CD4-positive, alpha-beta T cell treated with Interleukin-17A for 1 hour (primary cell): ENCODE results near the gene ACAN.
"Not testable (repeated sequence)": the region's sequence is repeated elsewhere in the genome, so short reads cannot be mapped to it uniquely, and the experiment has no call there.

Experiments used
- DNase-seq: peaks from one replicate; pipeline ENCODE4 v3.0.0-alpha.2; 2020

The ACAN gene

GRCh38 chr15:88904624-88905327 lies 101.5 kb downstream of the ACAN start:
- peak; percentile 98 for DNase-seq

DNA sequence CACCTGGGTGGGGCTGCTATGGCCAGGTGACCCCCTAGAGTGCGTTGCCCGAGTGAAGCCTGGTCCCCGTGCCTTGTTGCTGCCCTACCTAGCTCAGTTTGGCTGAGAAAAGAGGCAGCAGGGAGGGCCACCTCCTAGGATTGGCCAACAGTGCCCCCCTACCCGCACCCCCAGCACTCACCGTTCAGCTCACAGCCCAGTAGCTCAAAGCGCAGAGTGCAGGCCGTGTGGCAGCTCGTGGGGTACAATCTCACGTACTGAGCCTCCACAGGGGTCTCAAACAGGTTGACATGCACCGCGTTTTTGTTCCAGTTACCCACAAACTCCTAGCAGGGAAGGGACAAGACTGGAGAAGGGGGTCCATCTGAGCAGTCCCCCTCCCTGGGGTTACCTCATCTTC lies 102.3 kb downstream of the ACAN start:
- no peak for DNase-seq

GRCh38 chr15:88906130-88906529 lies 102.9 kb downstream of the ACAN start:
- no peak for DNase-seq

DNA sequence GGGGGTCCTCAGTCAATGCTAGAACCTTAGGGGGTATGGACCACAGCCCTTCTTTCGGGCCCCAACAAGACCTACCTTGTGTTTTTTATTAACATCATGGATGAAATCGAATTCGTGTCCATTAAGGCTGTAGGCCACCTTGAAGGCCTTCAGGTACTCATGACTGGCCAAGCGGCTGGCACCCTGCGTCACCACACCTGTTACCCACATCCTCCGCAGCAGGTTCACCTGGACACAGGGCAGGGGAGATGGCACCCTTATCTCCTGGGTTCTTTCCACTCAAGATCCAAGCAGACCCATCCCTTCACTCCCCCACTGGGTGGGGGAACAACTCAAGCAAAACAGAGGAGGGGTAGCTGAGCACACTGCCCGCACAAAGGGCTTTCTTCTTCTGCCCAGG lies 103.3 kb downstream of the ACAN start:
- no peak for DNase-seq

- DNase-seq = no peak
Measured at GRCh38 chr15:88907111-88907510, 103.9 kb downstream of the ACAN start.

- no peak for DNase-seq
Measured at GRCh38 chr15:88908123-88908522, 104.9 kb downstream of the ACAN start.

DNA sequence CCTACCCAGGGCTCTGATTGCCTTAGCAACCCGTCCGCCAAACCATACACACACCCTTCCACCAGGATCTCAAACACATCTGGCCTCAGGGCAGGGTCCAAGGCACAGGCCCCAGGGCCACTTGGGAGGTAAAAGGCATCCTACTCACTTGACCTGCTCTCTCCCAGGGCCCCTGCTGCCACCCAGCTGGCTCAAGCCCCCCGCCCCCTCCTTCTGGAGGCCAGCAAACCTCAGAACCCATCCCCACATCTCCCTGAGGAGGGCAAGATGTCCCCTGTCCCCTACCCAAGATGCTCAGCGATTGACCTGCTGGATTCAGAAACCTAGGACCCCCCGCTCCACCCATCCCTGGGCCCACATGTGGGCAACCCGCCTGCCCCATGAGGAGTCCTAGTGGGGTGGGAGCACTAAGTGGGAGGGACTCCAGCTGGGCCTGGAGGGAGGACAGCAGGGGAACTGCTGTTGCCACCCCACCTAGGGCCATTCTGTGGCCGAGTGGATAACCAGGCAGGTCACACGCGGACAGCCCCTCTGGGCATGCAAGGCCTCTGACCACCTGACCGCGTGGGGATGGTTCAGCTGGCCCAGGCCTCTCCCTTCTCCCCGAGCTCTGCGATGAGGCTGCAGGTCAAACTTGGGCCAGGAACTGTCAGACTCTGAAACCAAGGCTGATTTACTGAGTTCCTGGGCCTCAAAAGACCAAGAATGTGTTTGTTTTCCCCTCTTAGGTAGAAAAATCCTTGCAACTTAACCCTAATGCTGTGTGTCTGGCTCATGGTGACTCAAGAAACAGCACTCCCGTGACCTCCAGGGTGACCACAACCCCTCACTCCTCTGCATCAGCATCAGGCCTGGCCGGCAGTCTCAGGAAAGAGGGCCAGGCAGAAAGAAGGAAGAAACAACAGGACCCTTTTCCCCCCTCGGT lies 105.7 kb downstream of the ACAN start:
- no peak for DNase-seq

GRCh38 chr15:88909956-88910831 lies 107.0 kb downstream of the ACAN start:
- DNase-seq = no peak

DNA sequence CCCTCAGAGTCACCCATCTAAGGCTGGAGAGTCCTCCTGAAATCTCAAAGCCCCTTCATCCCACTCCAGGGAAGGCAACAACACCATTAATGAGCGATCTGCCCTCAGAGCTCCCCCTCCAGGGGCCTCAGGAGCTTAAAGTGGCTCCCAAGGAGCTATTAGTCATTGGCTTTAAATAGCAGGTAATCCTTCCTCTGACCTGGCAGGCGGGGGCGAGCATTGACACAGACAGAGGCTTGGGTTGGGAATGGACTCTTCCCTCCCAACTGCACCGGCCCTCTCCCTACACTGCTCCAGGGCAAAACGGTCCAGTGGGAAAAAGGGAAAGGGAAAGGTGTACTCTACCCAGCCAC lies 108.5 kb downstream of the ACAN start:
- DNase-seq = no peak

GRCh38 chr15:88912500-88912921 lies 109.3 kb downstream of the ACAN start:
- DNase-seq = no peak

- DNase-seq = peak; percentile 69
Measured at GRCh38 chr15:88913017-88913849, 110.0 kb downstream of the ACAN start, which contains the start of gene MFGE8. Gene MFGE8 (minus strand): TSS chr15:88913379. CDS start chr15:88913319, 60 bp downstream.

DNA sequence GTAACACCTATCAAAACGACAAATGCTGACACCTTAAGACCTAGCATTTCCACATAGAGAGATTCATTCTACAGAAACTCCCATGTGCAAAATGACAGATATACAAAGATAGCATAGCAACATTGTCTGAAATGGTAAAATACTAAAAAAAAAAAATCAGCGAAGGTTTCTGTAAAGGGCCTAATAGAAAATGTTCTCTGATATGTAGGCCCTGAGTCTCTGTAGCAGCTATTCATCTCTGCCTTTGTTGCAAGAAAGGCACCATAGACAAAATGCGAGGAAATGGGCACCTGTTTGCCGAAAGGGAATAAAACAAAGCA lies 110.6 kb downstream of the ACAN start:
- no peak for DNase-seq

- DNase-seq = no peak
Measured at GRCh38 chr15:88915354-88915753, 112.1 kb downstream of the ACAN start.

DNA sequence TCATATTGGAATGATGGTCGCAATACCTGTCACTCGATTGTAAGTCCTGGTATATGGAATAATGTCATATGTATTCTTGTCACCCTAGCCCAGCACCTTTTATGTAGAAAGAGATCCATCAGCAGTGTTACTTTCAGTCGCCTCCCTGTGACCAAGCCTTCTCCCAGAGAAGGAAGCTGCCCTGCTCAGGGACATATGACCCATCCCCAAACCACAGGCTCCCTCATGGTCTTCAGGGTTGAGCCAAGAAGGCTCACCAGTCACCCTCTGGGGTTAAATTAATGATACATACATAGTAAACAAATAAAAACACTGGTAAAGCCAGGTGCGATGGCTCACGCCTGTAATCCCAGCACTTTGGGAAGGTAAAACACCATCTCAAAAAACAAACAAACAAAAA lies 114.5 kb downstream of the ACAN start:
- no peak for DNase-seq

DNA sequence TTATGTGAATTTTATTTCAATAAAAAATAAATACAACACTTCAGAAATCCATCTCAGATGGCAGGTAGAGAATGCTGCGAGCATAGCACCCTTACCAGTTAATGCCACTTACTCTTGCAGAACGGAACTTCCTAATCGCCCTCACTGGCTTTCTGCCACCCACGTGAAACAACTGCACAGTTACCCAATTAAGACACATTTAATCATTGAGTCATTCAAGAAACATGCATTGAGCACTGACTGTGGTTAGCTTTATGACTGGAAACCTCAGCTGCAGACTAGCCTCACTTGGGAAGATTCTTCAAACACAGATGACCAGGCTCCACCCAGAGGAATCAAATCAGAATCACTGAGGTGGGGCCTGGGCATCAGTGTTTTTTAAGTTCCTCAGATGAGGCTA lies 115.5 kb downstream of the ACAN start:
- DNase-seq = no peak

DNA sequence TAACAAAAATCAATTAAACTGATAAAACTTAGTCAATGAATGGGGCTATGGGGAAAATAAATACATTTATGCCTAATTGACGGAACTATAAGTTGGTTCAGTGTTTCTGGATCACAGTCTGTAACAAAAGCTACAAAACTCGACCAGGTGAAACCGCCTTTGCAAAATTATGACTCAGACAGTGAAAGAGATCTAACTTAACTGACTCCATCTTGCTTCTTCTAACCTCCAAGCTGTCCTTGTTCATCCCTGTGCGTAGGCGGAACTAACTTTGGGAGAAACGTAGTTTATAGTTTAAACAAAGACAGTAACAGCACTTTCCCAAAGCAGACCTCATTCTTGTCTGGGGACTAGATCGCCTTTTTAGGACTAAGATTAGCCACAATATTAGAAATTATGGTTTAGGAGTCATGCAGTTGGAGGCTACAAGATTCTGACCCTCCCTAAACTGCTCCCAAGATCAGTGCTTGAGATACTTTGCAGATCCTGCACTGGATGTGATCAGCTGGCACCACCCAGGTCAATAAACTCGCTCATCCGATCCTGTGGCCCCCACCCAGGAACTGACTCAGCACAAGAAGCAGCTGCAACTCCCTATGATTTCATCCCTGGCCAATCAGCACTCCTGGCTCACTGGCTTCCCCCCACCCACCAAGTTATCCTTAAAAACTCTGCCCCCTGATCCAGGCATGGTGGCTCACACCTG lies 117.1 kb downstream of the ACAN start:
- no peak for DNase-seq

DNA sequence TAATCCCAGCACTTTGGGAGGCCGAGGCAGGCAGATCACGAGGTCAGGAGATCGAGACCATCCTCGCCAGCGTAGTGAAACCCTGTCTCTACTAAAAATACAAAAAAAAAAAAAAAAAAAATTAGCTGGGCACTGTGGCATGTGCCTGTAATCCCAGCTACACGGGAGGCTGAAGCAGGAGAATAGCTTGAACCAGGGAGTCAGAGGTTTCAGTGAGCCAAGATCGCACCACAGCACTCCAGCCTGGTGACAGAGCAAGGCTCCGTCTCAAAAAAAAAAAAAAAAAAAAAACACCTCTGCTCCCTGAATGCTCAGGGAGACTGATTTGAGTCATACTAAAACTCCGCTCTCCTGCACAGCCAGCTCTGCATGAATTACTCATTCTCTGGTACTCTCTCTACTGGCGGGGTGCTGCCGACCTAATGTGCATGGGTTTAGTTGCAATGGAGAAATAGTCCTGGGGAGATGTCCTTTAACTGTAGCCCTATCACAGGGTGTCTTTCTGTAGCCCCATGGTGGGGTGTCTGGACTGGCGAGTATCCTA lies 117.7 kb downstream of the ACAN start:
- DNase-seq = not testable (repeated sequence)
